HG03060 (cell line): ENCODE measurements around the gene SH3BP1.

Experiments used
- ATAC-seq: cut with Tn5 transposase; IDR thresholded peaks from one replicate; pipeline ENCODE4 v1.9.1; 2021; ENCODE audit warnings: low read depth, moderate number of reproducible peaks; ENCODE audit not compliant: unreplicated experiment

Gene SH3BP1

GRCh38 chr22:37611207-37611606 lies 28.3 kb upstream of the SH3BP1 start:
- ATAC-seq: no peak

DNA sequence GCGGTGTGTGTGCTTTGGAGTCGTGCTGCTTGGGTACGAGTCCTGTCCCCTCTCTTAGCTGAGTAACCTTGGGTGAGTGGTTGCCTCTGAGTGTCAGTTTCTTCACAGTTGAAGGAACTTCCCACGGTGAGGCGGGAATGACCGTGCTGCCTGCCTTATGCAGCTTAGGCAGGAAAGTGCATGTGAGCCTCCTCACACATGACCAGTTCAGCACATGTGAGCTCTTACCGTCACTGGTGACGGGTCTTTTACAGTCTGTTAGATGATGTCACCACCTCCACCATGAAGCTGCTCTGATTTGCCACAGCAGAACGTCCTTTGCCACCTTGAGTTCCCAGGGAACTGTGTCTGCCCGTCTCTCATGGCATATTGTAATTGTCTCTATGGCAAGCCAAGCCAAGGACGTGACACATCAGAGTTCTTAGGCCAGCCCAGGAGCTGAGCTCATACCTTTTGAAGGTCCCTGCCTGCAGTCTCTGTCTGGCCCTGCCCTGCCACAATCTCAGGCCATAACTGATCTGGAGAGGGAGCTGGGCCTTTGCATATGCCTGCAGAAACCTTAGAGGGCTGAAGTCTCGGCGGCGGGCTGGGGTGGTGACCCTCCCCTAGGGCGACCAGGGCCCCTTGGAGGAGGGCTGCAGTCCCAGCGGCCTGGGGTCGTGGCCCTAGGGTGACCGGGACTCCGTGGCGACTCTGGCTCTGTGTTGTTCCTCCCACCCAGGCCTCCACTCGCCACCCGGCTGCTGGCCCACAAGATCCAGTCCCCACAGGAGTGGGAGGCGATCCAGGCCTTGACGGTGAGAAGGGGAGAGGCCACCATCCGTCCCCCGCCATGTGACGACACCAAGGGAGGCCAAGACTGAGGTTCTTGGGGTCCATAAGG lies 23.0 kb upstream of the SH3BP1 start:
- ATAC-seq: no peak

DNA sequence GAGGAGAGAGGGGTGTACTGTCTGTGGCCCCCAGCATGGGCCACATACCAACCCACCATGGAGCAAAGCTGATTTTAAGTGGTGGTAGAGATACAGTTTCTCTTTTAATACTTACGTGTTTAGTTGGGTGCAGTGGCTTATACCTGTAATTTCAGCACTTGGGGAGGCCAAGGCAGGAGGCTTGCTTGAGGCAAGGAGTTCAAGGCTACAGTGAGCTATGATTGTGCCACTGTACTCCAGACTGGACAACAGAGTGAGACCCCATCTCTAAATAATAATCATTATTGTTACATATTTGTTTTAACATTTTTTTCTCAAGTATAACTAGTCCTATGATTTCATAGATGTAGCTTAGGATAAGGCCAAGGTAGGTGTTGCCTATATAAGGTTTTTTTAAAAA lies 22.0 kb upstream of the SH3BP1 start:
- ATAC-seq: no peak

DNA sequence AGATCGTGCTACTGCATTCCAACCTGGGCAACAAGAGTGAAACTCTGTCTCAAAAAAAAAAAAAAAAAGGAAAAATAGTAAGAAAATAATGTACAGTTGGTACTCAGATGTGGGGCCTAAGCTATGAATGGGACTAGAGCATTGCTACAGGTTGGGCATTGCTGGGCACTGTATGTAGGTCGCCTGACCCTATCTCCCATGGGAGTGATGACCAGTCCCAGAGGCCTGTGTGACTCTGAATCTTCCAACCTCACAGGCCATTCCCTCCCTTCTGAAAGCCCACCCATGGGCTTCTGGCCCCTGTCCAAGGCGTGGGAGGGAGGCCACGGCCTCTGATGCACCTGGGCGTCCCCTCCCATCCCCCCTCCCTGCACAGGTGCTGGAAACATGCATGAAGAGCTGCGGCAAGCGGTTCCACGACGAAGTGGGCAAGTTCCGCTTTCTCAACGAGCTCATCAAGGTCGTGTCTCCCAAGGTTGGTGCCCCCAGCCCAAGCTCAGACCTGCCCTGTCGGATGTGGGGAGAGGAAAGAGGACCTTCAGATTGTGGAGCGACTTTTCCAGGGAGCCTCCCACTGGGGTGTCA lies 21.3 kb upstream of the SH3BP1 start:
- no peak for ATAC-seq

- no peak for ATAC-seq
Observed at GRCh38 chr22:37618674-37619073, 20.8 kb upstream of the SH3BP1 start.

- no peak for ATAC-seq
Observed at GRCh38 chr22:37619991-37620390, 19.5 kb upstream of the SH3BP1 start.

DNA sequence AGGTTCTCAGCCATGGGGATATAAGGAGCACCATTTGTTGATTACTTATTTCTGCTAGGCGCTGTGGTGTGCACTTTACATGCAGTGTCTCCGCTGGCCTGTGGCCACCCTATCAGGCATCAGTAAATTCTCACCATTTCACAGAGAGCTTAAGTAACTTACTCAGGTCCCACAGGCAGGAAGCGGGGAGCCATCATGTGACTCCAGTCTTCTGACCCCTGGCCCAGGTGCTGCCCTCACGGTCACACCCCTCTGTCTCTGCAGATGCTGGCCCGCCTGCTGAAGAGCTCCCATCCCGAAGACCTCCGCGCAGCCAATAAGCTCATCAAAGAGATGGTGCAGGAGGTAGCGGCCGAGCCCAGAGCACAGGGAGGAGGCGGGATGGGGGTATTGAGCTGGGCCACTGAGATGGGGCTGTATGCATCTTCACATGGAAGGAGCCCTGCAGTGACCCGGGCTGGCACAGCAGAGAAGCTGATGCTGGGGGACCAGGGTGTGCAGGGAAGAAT lies 18.1 kb upstream of the SH3BP1 start:
- no peak for ATAC-seq

DNA sequence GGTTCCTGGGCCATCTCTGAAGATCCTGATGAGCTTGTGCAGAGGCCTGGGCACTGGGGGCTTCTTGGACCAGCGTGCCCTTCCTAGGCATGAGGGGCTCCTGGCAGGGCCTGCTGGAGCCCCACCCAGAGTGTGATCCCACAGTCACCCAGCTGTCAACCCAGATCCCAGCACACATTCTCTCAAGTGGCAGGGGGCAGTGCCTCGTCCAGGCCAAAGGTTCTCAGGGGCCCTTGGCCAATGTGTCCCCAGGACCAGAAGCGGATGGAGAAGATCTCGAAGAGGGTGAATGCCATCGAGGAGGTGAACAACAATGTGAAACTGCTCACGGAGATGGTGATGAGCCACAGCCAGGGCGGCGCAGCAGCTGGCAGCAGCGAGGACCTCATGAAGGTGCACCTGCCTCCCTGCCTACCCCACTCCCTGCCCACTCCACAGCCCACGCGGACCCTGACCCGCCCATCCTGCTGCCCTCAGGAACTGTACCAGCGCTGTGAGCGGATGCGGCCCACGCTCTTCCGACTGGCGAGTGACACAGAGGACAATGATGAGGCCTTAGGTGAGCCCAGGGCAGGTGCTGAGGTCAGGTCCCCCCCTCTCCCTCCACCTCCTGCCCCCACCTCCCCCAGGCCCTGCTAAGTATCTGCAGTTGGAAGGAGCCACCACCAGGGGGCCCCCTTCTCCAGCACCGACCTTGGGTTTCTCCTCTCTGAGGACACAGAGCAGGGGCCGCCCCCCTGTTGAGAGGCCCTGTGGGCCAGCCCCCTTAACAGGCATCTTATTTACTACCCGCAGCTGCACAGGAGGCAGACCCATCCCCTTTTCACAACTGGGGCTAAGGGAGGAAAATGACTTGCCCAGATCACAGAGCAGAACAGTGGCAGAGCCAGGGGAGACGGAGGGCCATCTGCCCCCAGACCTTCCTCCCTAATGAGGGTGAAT lies 16.1 kb upstream of the SH3BP1 start:
- no peak for ATAC-seq

DNA sequence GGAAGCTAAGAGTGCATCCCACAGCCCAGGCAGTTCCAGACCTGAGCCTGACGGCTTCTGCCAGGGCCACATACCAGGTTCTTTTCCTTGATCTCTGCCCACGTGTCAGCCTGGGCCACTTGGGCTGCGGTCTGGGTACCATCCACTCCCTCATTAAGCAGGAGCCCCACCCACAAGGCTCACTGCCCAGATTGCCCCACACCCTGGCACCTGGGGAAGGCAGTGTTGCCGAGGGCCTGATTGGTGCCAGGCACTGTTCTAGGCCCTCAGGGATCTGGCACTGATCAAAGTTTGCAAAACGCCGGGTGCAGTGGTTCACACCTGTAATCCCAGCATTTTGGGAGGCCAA lies 15.5 kb upstream of the SH3BP1 start:
- ATAC-seq: no peak

DNA sequence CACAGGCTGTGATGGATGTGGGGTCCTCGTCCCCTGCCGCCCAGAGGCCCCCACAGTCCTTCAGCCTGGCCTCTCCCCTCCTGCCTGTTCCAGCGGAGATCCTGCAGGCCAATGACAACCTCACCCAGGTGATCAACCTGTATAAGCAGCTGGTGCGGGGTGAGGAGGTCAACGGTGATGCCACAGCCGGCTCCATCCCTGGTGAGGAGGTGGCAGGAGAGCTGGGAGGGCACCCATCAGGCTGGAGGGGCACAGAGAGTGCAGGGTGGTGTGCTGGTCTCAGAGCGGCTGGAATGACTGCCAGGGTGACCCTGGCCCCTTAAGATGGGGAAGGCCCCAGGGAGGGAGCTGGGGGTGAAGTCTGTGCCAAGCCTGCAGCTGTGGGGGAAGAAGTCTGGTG lies 14.6 kb upstream of the SH3BP1 start:
- no peak for ATAC-seq

DNA sequence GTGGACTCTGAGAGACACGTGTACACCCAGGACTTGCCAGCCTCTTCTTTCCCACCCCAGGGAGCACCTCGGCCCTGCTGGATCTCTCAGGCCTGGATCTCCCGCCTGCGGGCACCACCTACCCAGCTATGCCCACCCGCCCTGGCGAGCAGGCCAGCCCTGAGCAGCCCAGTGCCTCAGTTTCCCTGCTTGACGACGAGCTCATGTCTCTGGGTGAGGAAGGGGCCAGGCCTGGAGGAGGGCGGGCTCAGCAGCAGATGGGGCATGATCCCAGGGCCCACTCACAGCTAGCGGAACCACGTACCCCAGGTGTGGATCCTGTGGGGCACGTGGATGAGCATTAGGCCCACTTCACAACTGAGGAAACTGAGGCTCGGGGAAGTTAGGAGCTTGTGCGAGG lies 13.7 kb upstream of the SH3BP1 start:
- no peak for ATAC-seq

DNA sequence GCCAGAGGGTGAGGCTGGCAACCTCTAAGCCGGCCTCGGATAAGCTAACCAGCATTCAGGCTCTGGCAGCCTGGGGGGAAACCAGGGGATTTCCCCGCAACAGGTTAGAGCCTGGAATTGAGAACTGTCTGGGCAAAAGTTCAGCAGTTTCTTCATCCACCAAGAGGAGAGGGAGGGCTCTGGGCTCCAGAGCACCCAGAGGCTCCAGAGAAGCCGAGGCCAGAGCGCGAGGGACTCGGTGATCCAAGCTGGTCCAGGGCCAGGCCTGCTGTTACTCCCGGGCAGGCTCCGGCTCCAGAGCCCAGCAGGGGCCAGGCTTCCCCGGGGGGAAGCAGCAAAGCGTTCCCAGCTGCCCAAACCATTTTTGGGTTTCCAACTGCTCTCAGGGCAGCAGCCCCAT lies 13.3 kb upstream of the SH3BP1 start:
- no peak for ATAC-seq

DNA sequence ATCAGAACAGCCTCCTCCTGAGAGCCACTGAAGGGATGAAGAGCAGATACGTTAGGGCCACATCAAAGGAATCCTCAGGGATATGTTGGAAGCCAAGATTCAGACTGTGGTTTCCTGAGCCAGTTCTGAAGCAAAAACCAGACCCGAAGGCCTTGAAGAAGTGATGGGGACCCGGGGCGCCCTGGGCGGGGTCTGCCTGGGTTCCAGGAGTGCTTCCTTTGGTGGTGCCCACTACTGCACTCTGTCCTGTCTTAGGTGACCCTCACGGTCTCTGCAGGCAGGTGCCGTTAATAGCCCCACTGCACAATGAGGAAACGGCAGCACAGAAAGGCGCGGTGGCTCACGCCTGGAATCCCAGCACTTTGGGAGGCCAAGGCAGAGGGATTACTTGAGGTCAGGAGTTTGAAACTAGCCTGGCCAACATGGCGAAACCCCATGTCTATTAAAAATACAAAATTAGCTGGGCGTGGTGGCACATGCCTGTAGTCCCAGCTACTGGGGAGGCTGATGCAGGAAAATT lies 12.9 kb upstream of the SH3BP1 start:
- ATAC-seq: no peak

DNA sequence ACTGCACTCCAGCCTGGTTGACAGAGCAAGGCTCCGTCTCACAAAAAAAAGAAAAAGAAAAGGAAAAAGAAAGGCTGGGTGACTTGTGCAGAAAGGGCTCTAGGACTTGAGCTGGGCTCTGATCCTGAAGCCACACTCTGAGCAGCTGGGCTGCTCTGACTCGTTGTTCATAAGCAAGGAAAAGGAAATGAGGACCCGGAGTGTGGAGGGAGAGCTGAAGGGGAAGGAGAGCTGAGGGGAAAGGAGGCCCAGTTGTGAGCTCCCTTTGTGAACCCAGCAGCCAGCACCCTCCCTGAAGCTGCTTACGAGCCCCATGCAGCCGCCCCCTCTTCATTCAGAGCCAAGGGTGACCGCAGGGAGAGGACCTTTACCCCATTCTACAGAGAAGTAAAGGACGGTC lies 12.3 kb upstream of the SH3BP1 start:
- ATAC-seq: no peak

- no peak for ATAC-seq
Observed at GRCh38 chr22:37627545-37627944, 11.9 kb upstream of the SH3BP1 start.

DNA sequence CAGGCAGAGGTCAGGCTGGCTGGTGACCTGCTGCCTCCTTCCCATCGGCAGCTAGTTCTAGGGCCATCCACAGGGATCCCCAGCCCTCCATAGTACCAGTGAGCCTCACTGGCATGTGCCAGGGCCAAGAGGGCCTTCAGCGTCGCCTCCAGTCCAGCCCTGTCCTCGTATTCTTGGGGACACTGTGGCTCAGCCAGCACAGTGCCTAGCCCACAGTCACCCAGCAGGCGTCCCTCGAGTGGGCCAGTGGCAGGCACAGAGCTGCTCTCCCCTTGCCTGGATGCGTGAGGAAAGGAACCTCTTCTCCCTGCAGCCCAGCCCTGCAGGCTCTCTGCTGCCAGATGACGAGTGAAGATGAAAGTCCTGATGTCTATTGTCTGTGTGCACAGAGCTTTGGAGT lies 10.6 kb upstream of the SH3BP1 start:
- no peak for ATAC-seq

DNA sequence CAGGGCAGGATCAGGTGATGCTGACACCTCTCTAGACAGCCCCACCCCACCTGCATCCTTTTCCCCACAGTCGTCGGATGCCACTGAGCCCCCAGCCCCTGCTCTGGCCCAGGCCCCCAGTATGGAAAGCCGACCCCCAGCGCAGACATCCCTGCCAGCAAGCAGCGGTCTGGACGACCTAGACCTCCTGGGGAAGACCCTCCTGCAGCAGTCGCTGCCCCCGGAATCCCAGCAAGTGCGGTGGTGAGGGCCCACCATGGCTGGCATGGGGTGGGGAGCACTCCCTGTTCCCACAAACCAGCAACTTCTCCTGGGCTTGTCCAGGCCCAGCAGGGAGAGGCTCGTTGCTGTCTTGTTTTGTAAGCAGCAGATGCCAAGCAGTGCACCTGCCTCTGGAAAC lies 9.5 kb upstream of the SH3BP1 start:
- ATAC-seq: no peak

GRCh38 chr22:37630839-37631435 lies 8.5 kb upstream of the SH3BP1 start:
- ATAC-seq: no peak

- no peak for ATAC-seq
Observed at GRCh38 chr22:37631448-37632173, 7.9 kb upstream of the SH3BP1 start.
